Vagina (tissue), 2 donors: ENCODE measurements around the gene MAST2.

ENCODE experiments used
- POLR2A ChIP-seq, 2 donors: fragments of 450-650 bp; IDR thresholded peaks; one replicate each; pipeline ENCODE4 v1.6.1; 2017; ENCODE audit warnings: antibody characterized with exemption in 2 of 2, mild to moderate bottlenecking in 2 of 2, moderate library complexity in 2 of 2
- TF ChIP-seq, protein P1 (sequence below), 3 experiments: fragments of 450-650 bp in 2 of 3; fragments of 200-600 bp in 1 of 3; sonication (generic) in 1 of 3; IDR thresholded peaks; one replicate each; pipeline ENCODE4 v1.5.1; 2017 to 2019; ENCODE audit warnings: antibody characterized with exemption in 3 of 3, mild to moderate bottlenecking in 2 of 3, moderate library complexity in 2 of 3

DNA sequence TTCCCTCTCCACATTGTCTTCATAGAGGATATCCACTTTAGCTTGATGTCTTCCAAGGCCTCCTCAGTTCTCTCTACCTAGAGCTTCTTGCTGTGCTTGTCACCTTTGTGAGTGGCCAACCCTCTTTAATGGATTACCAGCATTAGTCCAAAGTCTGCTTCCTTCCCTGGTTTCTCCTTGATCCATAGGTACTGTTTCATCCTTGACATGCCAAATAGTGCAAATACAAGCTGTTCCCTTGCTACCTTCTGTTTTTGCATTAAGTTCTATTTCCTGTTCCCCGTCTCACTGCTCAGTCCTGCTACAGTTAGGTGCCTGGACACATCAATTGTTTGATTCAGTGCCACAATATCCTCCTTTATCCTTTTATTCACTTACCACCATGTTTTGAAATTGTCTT lies 19.2 kb downstream of the MAST2 start:
- TF ChIP-seq, protein P1, sequence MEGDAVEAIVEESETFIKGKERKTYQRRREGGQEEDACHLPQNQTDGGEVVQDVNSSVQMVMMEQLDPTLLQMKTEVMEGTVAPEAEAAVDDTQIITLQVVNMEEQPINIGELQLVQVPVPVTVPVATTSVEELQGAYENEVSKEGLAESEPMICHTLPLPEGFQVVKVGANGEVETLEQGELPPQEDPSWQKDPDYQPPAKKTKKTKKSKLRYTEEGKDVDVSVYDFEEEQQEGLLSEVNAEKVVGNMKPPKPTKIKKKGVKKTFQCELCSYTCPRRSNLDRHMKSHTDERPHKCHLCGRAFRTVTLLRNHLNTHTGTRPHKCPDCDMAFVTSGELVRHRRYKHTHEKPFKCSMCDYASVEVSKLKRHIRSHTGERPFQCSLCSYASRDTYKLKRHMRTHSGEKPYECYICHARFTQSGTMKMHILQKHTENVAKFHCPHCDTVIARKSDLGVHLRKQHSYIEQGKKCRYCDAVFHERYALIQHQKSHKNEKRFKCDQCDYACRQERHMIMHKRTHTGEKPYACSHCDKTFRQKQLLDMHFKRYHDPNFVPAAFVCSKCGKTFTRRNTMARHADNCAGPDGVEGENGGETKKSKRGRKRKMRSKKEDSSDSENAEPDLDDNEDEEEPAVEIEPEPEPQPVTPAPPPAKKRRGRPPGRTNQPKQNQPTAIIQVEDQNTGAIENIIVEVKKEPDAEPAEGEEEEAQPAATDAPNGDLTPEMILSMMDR (IDR thresholded peaks at IDR 0.05) = no peak
- no peak for TF ChIP-seq POLR2A (IDR thresholded peaks at IDR 0.05)
